Heart left ventricle (tissue), 16 donors: ENCODE measurements around the gene ALOXE3. TPM values are rescaled to one million over a fixed set of nuclear protein-coding genes. Genes with fewer than 3 reads are reported as not detected.

ENCODE experiments used
- ATAC-seq, 4 donors: fragments of 200-7000 bp; cut with Tn5 transposase; one replicate each; pipeline ENCODE4 v1.9.1; 2020 to 2022; ENCODE audit warnings: moderate library complexity in 4 of 4, mild to moderate bottlenecking in 3 of 4, moderate number of reproducible peaks in 1 of 4
- DNase-seq, 5 donors: peaks; one replicate each; pipeline ENCODE4 v3.0.0-alpha.2; 2020
- H3K27ac ChIP-seq, 12 donors: fragments of 200-600 bp; sonication (generic) in 4 of 12; one replicate each; pipeline versions ENCODE4 v1.5.0 to v1.8.0; 2016 to 2022; ENCODE audit warnings: mild to moderate bottlenecking in 2 of 12
- H3K27me3 ChIP-seq, 9 donors: fragments of 200-600 bp; sonication (generic) in 2 of 9; one replicate each; pipeline versions ENCODE4 v1.5.1 to v1.8.0; 2016 to 2022; ENCODE audit warnings: mild to moderate bottlenecking in 3 of 9
- H3K36me3 ChIP-seq, 9 donors: fragments of 200-600 bp; sonication (generic) in 2 of 9; one replicate each; pipeline versions ENCODE4 v1.5.0 to v1.8.0; 2018 to 2022; ENCODE audit warnings: mild to moderate bottlenecking in 2 of 9
- H3K4me1 ChIP-seq, 12 donors: fragments of 200-600 bp; sonication (generic) in 4 of 12; one replicate each; pipeline versions ENCODE4 v1.5.0 to v1.8.0; 2016 to 2022; ENCODE audit warnings: mild to moderate bottlenecking in 3 of 12
- H3K4me3 ChIP-seq, 12 donors: fragments of 200-600 bp; sonication (generic) in 4 of 12; one replicate each; pipeline versions ENCODE4 v1.5.0 to v1.8.0; 2017 to 2022; ENCODE audit warnings: mild to moderate bottlenecking in 9 of 12, moderate library complexity in 4 of 12
- H3K9me3 ChIP-seq, 12 donors: fragments of 200-600 bp; sonication (generic) in 4 of 12; one replicate each; pipeline versions ENCODE4 v1.5.0 to v1.8.0; 2016 to 2022; ENCODE audit warnings: mild to moderate bottlenecking in 1 of 12
- POLR2A ChIP-seq, 2 donors: fragments of 450-650 bp; IDR thresholded peaks; one replicate each; pipeline ENCODE4 v1.6.1; 2017; ENCODE audit warnings: antibody characterized with exemption in 2 of 2, mild to moderate bottlenecking in 2 of 2, moderate library complexity in 2 of 2
- WGBS, 4 donors: extraction: QIAGEN DNeasy Blood & Tissue Kit in 2 of 4; methylation state at CpG; one replicate each; pipeline versions ENCODE4 v1.1.5 to v1.1.7; 2013 to 2018; 5-methylcytosine and 5-hydroxymethylcytosine counted together
- intact Hi-C, 10 donors: fragments of 100-400 bp; cut with DNase I; formaldehyde crosslinking; loops; one replicate each; pipeline versions ENCODE4 v1.11.1 to v1.14.2; 2022
- polyA plus RNA-seq, 2 donors: library from polyadenylated mRNA; stranded (reverse); fragments of 200-250 nt; gene quantifications; one replicate each; pipeline ENCODE4 v1.2.3, GENCODE V29; 2013
- total RNA-seq, 9 donors: library from RNA; depleted of rRNA in 2 of 9; stranded (reverse); fragments of >200 nt in 2 of 9; fragmentation: NEBNext Ultra II Directional in 3 of 9; extraction: Animal tissue kit (Norgen Biotek cat#: 25700) in 3 of 9; gene quantifications; one replicate each; pipeline versions ENCODE4 v1.1.0 to v1.2.4, GENCODE V29; 2016 to 2023
- TF ChIP-seq, protein P1 (sequence below), 12 donors: fragments of 200-600 bp; sonication (generic) in 4 of 12; IDR thresholded peaks; one replicate each; pipeline versions ENCODE4 v1.5.0 to v1.8.0; 2018 to 2022; ENCODE audit warnings: antibody characterized with exemption in 12 of 12, mild to moderate bottlenecking in 5 of 12
- donor health status: ischemic (EF 13 %, LVEDD 7.1; RV severe dilation, severe dysfunction).
- donor health status: healthy with polysubstance abuse.
- donor health status: DM: no; HTN: yes; CAD: no.
- donor health status: DM: no; HTN: no; CAD: no.
- donor health status: ischemic (EF 25% LVEDD 6.9; RV normal size, moderate dysfunction).
- donor health status: ischemic (EF 25% LVEDD 5.7; RV mildly dilated, moderate dysfunction).
- donor health status: healthy.
- donor health status: DM: yes; HTN: yes; CAD: no.
- donor health status: ischemic (EF 35%, LVEDD 5.7; RV mildly dilated, moderate dysfunction).
- donor health status: nonischemic (EF 11% LVEDD 7.7; RV severe dilation, severe dysfunction).
- donor health status: DM: yes; HTN: yes; CAD: no.
- donor health status: PGD.
- donor health status: ischemic (EF 29% LVEDD 5.4; RV normal size, mild dysfunction).
- donor health status: nonischemic (EF 23%, LVEDD 6.1; RV moderate dilation, normal function).

Gene ALOXE3
- total and polyA plus RNA-seq, 11 donors: 0.12 TPM; not detected in 10

DNA sequence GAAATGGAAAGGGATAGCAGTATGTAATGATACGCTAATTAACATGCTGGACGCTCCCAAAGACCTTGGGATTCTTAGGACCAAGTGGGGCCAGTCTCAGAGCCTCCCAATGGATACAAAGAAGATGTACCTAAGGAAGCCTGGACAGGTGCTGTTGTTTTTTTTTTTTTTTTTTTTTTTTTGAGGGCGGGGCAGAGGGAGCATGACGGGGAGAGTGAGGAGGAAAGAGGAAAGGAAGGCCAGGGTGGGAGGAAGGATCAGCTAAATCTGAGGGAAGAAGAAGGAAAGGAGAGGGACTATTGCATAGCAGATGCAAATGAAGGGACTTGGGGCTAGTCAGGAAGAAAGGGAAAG is 41.9 kb upstream of the ALOXE3 start:
- 54 to 65% (median 58%) methylated on average over 4 of the region's 4 CpGs for WGBS, 4 donors
- H3K27ac ChIP-seq: peak overlapping the region in 6 of 12 donors; percentile 47 to 100 (median 100)
- no peaks in the 10 kb centered on the region for H3K27me3 ChIP-seq
- TF ChIP-seq, protein P1, sequence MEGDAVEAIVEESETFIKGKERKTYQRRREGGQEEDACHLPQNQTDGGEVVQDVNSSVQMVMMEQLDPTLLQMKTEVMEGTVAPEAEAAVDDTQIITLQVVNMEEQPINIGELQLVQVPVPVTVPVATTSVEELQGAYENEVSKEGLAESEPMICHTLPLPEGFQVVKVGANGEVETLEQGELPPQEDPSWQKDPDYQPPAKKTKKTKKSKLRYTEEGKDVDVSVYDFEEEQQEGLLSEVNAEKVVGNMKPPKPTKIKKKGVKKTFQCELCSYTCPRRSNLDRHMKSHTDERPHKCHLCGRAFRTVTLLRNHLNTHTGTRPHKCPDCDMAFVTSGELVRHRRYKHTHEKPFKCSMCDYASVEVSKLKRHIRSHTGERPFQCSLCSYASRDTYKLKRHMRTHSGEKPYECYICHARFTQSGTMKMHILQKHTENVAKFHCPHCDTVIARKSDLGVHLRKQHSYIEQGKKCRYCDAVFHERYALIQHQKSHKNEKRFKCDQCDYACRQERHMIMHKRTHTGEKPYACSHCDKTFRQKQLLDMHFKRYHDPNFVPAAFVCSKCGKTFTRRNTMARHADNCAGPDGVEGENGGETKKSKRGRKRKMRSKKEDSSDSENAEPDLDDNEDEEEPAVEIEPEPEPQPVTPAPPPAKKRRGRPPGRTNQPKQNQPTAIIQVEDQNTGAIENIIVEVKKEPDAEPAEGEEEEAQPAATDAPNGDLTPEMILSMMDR (IDR thresholded peaks at IDR 0.05): no peak
- TF ChIP-seq POLR2A (IDR thresholded peaks at IDR 0.05): no peak
- no peaks in the 10 kb centered on the region for H3K9me3 ChIP-seq
- intact Hi-C loops: loop anchor here in 3 of 10 donors (5.0 kb wide), 1 partner anchor 38 kb away; the partner anchor contains the start of gene HES7 (in 3 of the 3)
- H3K4me1 ChIP-seq: peaks cover 25 to 74% (median 47%) of the 10 kb centered on the region in 12 donors
- DNase-seq (no peak), ATAC-seq (no peak)
- no peak overlapping the region for H3K4me3 ChIP-seq
- peaks cover 0 to 33% (median 22%) of the 10 kb centered on the region in 9 donors for H3K36me3 ChIP-seq

DNA sequence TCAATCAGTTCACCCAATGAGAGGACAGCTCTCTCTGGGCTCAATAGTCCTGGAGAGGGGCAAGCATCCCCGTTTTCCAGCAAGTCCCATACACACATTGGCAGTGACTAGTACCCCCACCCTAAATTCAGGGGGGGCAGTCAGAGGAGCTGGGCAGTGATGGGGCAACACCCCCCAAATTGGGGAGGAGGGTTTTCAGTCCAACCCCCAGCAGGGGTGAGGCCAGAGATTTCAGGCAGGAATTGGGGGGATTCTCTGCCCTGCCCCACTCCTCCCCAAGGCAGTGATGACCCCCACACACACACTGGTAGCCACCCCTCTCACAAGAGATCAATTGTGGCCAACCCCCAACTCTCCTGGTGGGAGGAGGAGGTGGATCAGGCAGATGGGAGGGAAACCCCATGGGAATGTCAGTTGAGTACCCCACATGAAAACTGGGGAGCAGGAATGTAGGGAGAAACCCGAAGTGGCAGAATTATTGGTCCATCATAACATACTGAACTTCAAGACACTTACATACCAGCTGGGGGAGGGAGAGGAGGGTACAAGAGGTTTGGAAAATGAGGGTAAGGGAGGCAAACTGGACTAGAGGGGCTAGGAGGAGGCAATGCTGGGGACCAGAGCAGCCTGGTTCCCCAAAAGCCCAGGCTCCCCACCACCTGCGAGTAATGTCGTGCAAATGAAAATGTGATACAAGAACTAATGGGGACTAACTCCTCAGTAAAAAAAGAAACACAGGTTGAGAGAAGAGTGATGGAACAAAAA is 41.3 kb upstream of the ALOXE3 start:
- 63 to 78% (median 72%) methylated on average over 4 of the region's 4 CpGs for WGBS, 4 donors
- Histone ChIP-seq H3K27ac (peak overlapping the region in 10 of 12 donors; percentile 78 to 100 (median 96)), H3K27me3 (no peaks in the 10 kb centered on the region), H3K4me3 (no peak overlapping the region), H3K36me3 (peaks cover 0 to 33% (median 22%) of the 10 kb centered on the region in 9 donors), H3K4me1 (peaks cover 24 to 75% (median 42%) of the 10 kb centered on the region in 12 donors), H3K9me3 (no peaks in the 10 kb centered on the region)
- DNase-seq (peak in 1 of 5 donors; percentile 22), ATAC-seq (no peak)
- TF ChIP-seq POLR2A (IDR thresholded peaks at IDR 0.05): no peak
- TF ChIP-seq, protein P1 (IDR thresholded peaks at IDR 0.05): no peak
- intact Hi-C loops: loop anchor here in 8 of 10 donors (1.0 to 10.0 kb wide), 6 partner anchors 21 to 315 kb away; partner anchors contain the start of genes HES7 (in 6 of the 8), CYB5D1 (in 1 of the 8), NAA38 (in 1 of the 8) and TMEM88 (in 1 of the 8)

DNA sequence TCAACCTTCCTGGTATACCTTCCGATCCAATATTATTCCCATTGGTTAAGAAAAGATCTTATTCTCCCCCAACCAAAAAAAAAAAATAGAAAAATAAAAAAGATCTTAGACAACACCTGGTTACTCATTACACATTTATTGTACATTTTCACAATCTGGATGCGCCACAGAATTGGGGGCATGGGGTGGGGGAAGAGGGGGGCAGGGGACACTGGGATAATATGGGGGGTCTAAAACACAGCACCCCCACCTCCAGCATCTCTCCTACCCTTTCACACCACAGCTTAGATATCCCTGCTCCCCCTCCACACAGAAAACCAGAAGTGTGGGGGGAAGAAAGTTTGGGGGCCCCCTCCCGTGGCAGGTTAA is 40.7 kb upstream of the ALOXE3 start:
- peak in 1 of 5 donors; percentile 0 for DNase-seq
- no peak for ATAC-seq
- Histone ChIP-seq H3K27me3 (no peaks in the 10 kb centered on the region), H3K9me3 (no peaks in the 10 kb centered on the region), H3K27ac (peak overlapping the region in 11 of 12 donors; percentile 78 to 100 (median 97)), H3K36me3 (peaks cover 0 to 33% (median 22%) of the 10 kb centered on the region in 9 donors), H3K4me3 (peak overlapping the region in 2 of 12 donors; percentile 11 to 16), H3K4me1 (peaks cover 20 to 74% (median 36%) of the 10 kb centered on the region in 12 donors)
- intact Hi-C loops: loop anchor here in 6 of 10 donors (1.0 to 10.0 kb wide), 6 partner anchors 21 to 314 kb away; partner anchors contain the start of genes HES7 (in 3 of the 6), CYB5D1 (in 1 of the 6), NAA38 (in 1 of the 6) and TMEM88 (in 1 of the 6)
- no peak for TF ChIP-seq POLR2A (IDR thresholded peaks at IDR 0.05)
- TF ChIP-seq, protein P1 (IDR thresholded peaks at IDR 0.05): no peak
- WGBS, 4 donors: 53 to 63% (median 57%) methylated on average over 3 of the region's 3 CpGs
